ENCODE measurements around the gene LARGE1.

The LARGE1 gene

GRCh38 chr22:33757041-33757801 lies 163.1 kb downstream of the LARGE1 start:
- in situ Hi-C loops (cut with MboI; ENCODE audit: low sequenced_read_pairs, unreplicated experiment): no loop called here
- no peak for TF ChIP-seq CTCF (IDR thresholded peaks at IDR 0.05; ENCODE audit: borderline replicate concordance, control extremely low read depth, extremely low read depth, insufficient read depth, missing control alignments)
- no peak for DNase-seq (ENCODE audit: low spot score)

DNA sequence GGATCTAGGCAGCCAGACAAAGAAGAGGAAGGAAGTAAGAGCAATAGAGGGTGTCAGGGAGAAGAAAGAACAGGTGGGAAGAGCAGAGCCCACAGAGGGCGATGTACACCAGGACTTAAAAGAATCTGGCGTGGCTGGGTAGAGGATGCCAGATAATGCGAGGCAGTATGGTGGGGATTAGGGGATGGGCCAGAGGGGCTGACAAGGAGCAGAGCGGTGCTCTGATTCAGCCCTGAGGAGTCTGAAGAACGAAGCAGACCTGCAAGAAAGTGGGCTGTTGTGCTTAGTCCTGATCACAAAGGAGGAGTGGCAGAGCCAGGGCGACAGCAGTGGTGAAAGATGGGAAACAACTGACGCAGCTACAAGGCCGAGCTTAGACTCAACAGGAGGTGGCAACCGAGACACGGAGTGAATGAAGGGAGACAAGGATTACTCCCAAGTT lies 163.7 kb downstream of the LARGE1 start:
- in situ Hi-C loops (cut with MboI; ENCODE audit: low sequenced_read_pairs, unreplicated experiment): no loop called here
- no peak for DNase-seq (ENCODE audit: low spot score)
- no peak for TF ChIP-seq CTCF (IDR thresholded peaks at IDR 0.05; ENCODE audit: borderline replicate concordance, control extremely low read depth, extremely low read depth, insufficient read depth, missing control alignments)

GRCh38 chr22:33748714-33749113 lies 171.6 kb downstream of the LARGE1 start:
- no peak for TF ChIP-seq CTCF (IDR thresholded peaks at IDR 0.05; ENCODE audit: borderline replicate concordance, control extremely low read depth, extremely low read depth, insufficient read depth, missing control alignments)
- in situ Hi-C loops (cut with MboI; ENCODE audit: low sequenced_read_pairs, unreplicated experiment): no loop called here

DNA sequence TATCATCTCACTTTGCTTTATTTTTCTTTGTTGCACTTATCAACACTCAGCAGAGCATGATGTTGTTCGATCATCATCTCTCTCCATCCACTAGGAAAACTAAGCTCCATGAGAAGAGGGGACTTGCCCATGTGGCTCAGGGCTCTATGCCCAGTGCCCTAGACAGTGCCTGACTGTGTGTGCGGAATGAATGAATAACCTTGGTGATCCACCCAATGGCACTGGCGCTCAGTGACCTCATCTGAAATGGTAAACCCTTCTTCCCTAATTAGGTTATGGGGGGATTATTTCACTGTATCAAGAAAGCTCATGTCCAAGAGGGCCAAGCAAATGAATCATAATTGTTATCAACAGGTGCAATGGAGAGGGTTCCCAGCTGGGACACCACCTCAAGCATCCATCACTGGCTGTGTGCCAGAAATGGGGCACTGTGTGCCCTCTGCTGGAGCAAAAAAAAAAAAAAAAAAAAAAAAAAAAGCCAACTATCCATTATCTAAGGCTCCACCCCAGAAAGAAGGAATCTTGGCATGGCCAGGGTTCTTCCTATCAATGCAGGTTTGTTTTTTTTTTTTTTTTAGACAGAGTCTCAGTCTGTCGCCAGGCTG lies 172.6 kb downstream of the LARGE1 start:
- TF ChIP-seq CTCF (IDR thresholded peaks at IDR 0.05; ENCODE audit: borderline replicate concordance, control extremely low read depth, extremely low read depth, insufficient read depth, missing control alignments): no peak
- no peak for DNase-seq (ENCODE audit: low spot score)
- in situ Hi-C loops (cut with MboI; ENCODE audit: low sequenced_read_pairs, unreplicated experiment): no loop called here

More at GRCh38 chr22:33748714-33749113, 171.6 kb downstream of the LARGE1 start:
- DNase-seq (ENCODE audit: low spot score): no peak

GRCh38 chr22:33747029-33747428 lies 173.2 kb downstream of the LARGE1 start:
- DNase-seq (ENCODE audit: low spot score): no peak
- in situ Hi-C loops (cut with MboI; ENCODE audit: low sequenced_read_pairs, unreplicated experiment): no loop called here
- no peak for TF ChIP-seq CTCF (IDR thresholded peaks at IDR 0.05; ENCODE audit: borderline replicate concordance, control extremely low read depth, extremely low read depth, insufficient read depth, missing control alignments)

- no peak for TF ChIP-seq CTCF (IDR thresholded peaks at IDR 0.05; ENCODE audit: borderline replicate concordance, control extremely low read depth, extremely low read depth, insufficient read depth, missing control alignments)
- in situ Hi-C loops (cut with MboI; ENCODE audit: low sequenced_read_pairs, unreplicated experiment): no loop called here
- DNase-seq (ENCODE audit: low spot score): no peak
Measured at GRCh38 chr22:33746501-33746928, 173.8 kb downstream of the LARGE1 start.
